Measurements from ENCODE around the gene SREBF2.

DNA sequence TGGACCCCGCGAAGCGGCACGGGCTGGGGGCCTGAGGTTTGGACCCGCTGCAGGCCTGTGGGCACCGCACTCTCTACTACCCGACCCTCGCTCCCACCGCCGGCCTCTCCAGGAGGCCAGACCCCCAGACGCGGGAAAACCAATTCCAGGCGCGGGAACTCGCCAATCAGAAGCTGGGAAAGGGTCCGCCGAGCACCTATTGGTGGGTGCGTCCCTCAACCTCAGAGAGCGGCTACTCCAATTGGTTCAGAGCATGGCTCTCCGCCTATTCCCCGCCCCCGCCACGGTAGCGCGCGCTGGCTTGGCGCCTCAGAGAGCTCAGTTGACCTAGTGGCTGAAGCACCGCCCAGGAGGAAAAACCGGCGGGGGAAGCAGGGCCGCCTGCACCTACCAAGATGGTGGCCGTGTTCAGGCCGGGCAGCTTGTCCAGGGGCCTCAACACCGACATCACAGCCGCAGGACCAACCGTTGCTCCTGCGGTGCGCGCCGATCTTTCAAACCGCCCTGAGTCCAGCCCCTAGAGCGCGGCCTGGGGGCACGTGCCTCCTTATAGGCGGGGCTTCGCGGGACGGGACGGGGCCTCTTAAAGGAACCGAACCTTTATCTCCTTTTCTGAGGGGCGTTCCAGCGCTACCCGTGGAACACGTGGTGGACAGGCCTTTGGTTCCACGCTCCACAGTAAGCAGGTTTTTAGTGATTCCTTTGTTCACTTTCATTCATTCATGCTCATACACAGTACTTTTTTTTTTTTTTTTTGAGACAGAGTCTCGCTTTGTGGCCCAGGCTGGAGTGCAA is 113.9 kb downstream of the SREBF2 start, which contains the start of gene CENPM:
- no peak for TF ChIP-seq EZH2 (IDR thresholded peaks at IDR 0.05; ENCODE audit: low read length, unreplicated experiment)
- TF ChIP-seq, protein P1, sequence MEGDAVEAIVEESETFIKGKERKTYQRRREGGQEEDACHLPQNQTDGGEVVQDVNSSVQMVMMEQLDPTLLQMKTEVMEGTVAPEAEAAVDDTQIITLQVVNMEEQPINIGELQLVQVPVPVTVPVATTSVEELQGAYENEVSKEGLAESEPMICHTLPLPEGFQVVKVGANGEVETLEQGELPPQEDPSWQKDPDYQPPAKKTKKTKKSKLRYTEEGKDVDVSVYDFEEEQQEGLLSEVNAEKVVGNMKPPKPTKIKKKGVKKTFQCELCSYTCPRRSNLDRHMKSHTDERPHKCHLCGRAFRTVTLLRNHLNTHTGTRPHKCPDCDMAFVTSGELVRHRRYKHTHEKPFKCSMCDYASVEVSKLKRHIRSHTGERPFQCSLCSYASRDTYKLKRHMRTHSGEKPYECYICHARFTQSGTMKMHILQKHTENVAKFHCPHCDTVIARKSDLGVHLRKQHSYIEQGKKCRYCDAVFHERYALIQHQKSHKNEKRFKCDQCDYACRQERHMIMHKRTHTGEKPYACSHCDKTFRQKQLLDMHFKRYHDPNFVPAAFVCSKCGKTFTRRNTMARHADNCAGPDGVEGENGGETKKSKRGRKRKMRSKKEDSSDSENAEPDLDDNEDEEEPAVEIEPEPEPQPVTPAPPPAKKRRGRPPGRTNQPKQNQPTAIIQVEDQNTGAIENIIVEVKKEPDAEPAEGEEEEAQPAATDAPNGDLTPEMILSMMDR (conservative IDR thresholded peaks at IDR 0.05; ENCODE audit: low read depth, low read length), result no peak
- no peak for TF ChIP-seq EZH2phosphoT487 (IDR thresholded peaks at IDR 0.05; ENCODE audit: borderline replicate concordance, low read length)

Data from PC-3 (cell line).